OCI-LY1 (cell line): ENCODE data around the gene CXCL3.

ENCODE experiments used
- H2AFZ ChIP-seq: fragments of 200-600 bp; sonication (generic), shearing (Covaris generic); 2 replicates; pipeline ENCODE4 v1.6.0; 2014; ENCODE audit warnings: antibody characterized with exemption, mild to moderate bottlenecking, low read length
- H3F3A ChIP-seq: fragments of 200-600 bp; sonication (generic), shearing (Covaris generic); 2 replicates; pipeline ENCODE4 v1.6.0; 2014; ENCODE audit warnings: mild to moderate bottlenecking, antibody characterized with exemption, low read length, moderate library complexity; ENCODE audit not compliant: insufficient read depth
- H3K27ac ChIP-seq: fragments of 200-600 bp; sonication (generic); 2 replicates; pipeline ENCODE4 v1.5.1; 2014; ENCODE audit warnings: low read length, mixed run types, mild to moderate bottlenecking, low read depth; ENCODE audit not compliant: poor library complexity, severe bottlenecking
- H3K27me3 ChIP-seq: fragments of 200-600 bp; sonication (generic); 2 replicates; pipeline ENCODE4 v1.6.0; 2014; ENCODE audit warnings: antibody characterized with exemption, mild to moderate bottlenecking, low read length, moderate library complexity; ENCODE audit not compliant: insufficient read depth
- H3K36me3 ChIP-seq: fragments of 200-600 bp; sonication (generic); 2 replicates; pipeline ENCODE4 v1.6.1; 2014; ENCODE audit warnings: mild to moderate bottlenecking, antibody characterized with exemption, low read length, moderate library complexity, mixed read lengths; ENCODE audit not compliant: insufficient read depth
- H3K4me1 ChIP-seq: fragments of 200-600 bp; sonication (generic); 2 replicates; pipeline ENCODE4 v1.5.1; 2014; ENCODE audit warnings: mild to moderate bottlenecking, low read length, moderate library complexity; ENCODE audit not compliant: insufficient read depth, severe bottlenecking
- H3K4me2 ChIP-seq: fragments of 200-600 bp; sonication (generic), shearing (Covaris generic); 2 replicates; pipeline ENCODE4 v1.6.1; 2014; ENCODE audit warnings: low read length
- H3K4me3 ChIP-seq: fragments of 200-600 bp; sonication (generic); 2 replicates; pipeline ENCODE4 v1.5.1; 2014; ENCODE audit warnings: low read length, low read depth, mild to moderate bottlenecking, mixed read lengths; ENCODE audit not compliant: poor library complexity, severe bottlenecking
- H3K79me2 ChIP-seq: fragments of 200-600 bp; shearing (Covaris generic); 2 replicates; pipeline ENCODE4 v1.6.1; 2016; ENCODE audit warnings: mixed run types, low read length, mixed read lengths; ENCODE audit not compliant: insufficient read depth
- H3K9ac ChIP-seq: fragments of 200-600 bp; sonication (generic), shearing (Covaris generic); 2 replicates; pipeline ENCODE4 v1.6.1; 2014; ENCODE audit warnings: mild to moderate bottlenecking, low read length, mixed read lengths
- H3K9me2 ChIP-seq: fragments of 200-600 bp; sonication (generic), shearing (Covaris generic); 2 replicates; pipeline ENCODE4 v1.6.1; 2014; ENCODE audit warnings: low read depth, mild to moderate bottlenecking, low read length, mixed read lengths
- H3K9me3 ChIP-seq: fragments of 200-600 bp; shearing (Covaris generic); 2 replicates; pipeline ENCODE4 v1.6.1; 2014; ENCODE audit warnings: low read length, mixed read lengths
- H4K20me1 ChIP-seq: fragments of 200-600 bp; sonication (generic), shearing (Covaris generic); 2 replicates; pipeline ENCODE4 v1.6.0; 2016; ENCODE audit warnings: mild to moderate bottlenecking, low read length; ENCODE audit not compliant: insufficient read depth
- CTCF ChIP-seq: fragments of 200-600 bp; sonication (generic), shearing (Covaris generic); IDR thresholded peaks from 2 replicates; pipeline ENCODE4 v1.5.1; 2017; ENCODE audit warnings: mild to moderate bottlenecking, antibody characterized with exemption, low read length, moderate library complexity, mixed read lengths
- EZH2 ChIP-seq: fragments of 200-600 bp; sonication (generic), shearing (Covaris generic); IDR thresholded peaks from 2 replicates; pipeline ENCODE4 v1.8.0; 2017; ENCODE audit warnings: borderline replicate concordance, mixed run types, mild to moderate bottlenecking, antibody characterized with exemption, low read length, moderate library complexity, mixed read lengths

CXCL3 gene

GRCh38 chr4:74013264-74013663 is 25.2 kb downstream of the CXCL3 start:
- H2AFZ ChIP-seq, result no peak overlapping the region
- H3K4me2 ChIP-seq, result no peak overlapping the region
- H4K20me1 ChIP-seq, result no peaks in the 10 kb centered on the region
- no peaks in the 10 kb centered on the region for H3K27me3 ChIP-seq
- H3K4me1 ChIP-seq, result no peaks in the 10 kb centered on the region
- no peak overlapping the region for H3K27ac ChIP-seq
- no peak for TF ChIP-seq EZH2
- H3K9me2 ChIP-seq, result no peaks in the 10 kb centered on the region
- H3K9ac ChIP-seq, result no peak overlapping the region
- H3K79me2 ChIP-seq, result no peaks in the 10 kb centered on the region
- H3K9me3 ChIP-seq, result no peaks in the 10 kb centered on the region
- no peaks in the 10 kb centered on the region for H3K36me3 ChIP-seq
- H3K4me3 ChIP-seq, result no peak overlapping the region
- H3F3A ChIP-seq, result no peaks in the 10 kb centered on the region

GRCh38 chr4:74012130-74012529 is 26.4 kb downstream of the CXCL3 start:
- Histone ChIP-seq H3K9me3 (no peaks in the 10 kb centered on the region), H3K4me1 (no peaks in the 10 kb centered on the region), H3K4me2 (no peak overlapping the region), H2AFZ (no peak overlapping the region), H4K20me1 (no peaks in the 10 kb centered on the region), H3K4me3 (no peak overlapping the region), H3K27ac (no peak overlapping the region), H3K27me3 (no peaks in the 10 kb centered on the region), H3K36me3 (no peaks in the 10 kb centered on the region), H3K9ac (no peak overlapping the region), H3K79me2 (no peaks in the 10 kb centered on the region), H3F3A (no peaks in the 10 kb centered on the region), H3K9me2 (no peaks in the 10 kb centered on the region)
- TF ChIP-seq CTCF (no peak), EZH2 (no peak)

- Histone ChIP-seq H3K4me1 (no peaks in the 10 kb centered on the region), H3K36me3 (no peaks in the 10 kb centered on the region), H3K9me2 (no peaks in the 10 kb centered on the region), H3K27ac (no peak overlapping the region), H3K9ac (no peak overlapping the region), H2AFZ (no peak overlapping the region), H4K20me1 (no peaks in the 10 kb centered on the region), H3K9me3 (no peaks in the 10 kb centered on the region), H3F3A (no peaks in the 10 kb centered on the region), H3K4me2 (no peak overlapping the region), H3K27me3 (no peaks in the 10 kb centered on the region), H3K4me3 (no peak overlapping the region), H3K79me2 (no peaks in the 10 kb centered on the region)
- TF ChIP-seq EZH2 (no peak), CTCF (no peak)
These were observed 29.2 kb downstream of the CXCL3 start for GRCh38 chr4:74009307-74009706.

GRCh38 chr4:74006009-74006476 is 32.4 kb downstream of the CXCL3 start:
- TF ChIP-seq CTCF (no peak), EZH2 (no peak)
- Histone ChIP-seq H3K27me3 (no peaks in the 10 kb centered on the region), H2AFZ (no peak overlapping the region)

More at GRCh38 chr4:74006009-74006476, 32.4 kb downstream of the CXCL3 start:
- no peaks in the 10 kb centered on the region for H3K4me1 ChIP-seq
- no peaks in the 10 kb centered on the region for H3K36me3 ChIP-seq
- no peaks in the 10 kb centered on the region for H3K79me2 ChIP-seq
- H3F3A ChIP-seq, result no peaks in the 10 kb centered on the region
- H3K9me3 ChIP-seq, result no peaks in the 10 kb centered on the region
- H3K9ac ChIP-seq, result no peak overlapping the region
- no peaks in the 10 kb centered on the region for H3K9me2 ChIP-seq
- no peak overlapping the region for H3K4me2 ChIP-seq
- no peak overlapping the region for H3K4me3 ChIP-seq
- H4K20me1 ChIP-seq, result no peaks in the 10 kb centered on the region
- H3K27ac ChIP-seq, result no peak overlapping the region
